Peyer's patch (tissue), 4 donors: ENCODE results near the gene SLC29A2.
"Not testable (repeated sequence)": the region's sequence is repeated elsewhere in the genome, so short reads cannot be mapped to it uniquely, and the experiment has no call there.

Experiments used
- POLR2A ChIP-seq, 2 donors: fragments of 450-650 bp; IDR thresholded peaks; one replicate each; pipeline ENCODE4 v1.5.1; 2017; ENCODE audit warnings: antibody characterized with exemption in 2 of 2, mild to moderate bottlenecking in 2 of 2, moderate library complexity in 2 of 2
- TF ChIP-seq, protein P1 (sequence below), 6 experiments: fragments of 450-650 bp in 4 of 6; fragments of 200-600 bp in 2 of 6; sonication (generic) in 1 of 6; IDR thresholded peaks; one replicate each; pipeline ENCODE4 v1.5.1; 2017 to 2019; ENCODE audit warnings: antibody characterized with exemption in 6 of 6, mild to moderate bottlenecking in 3 of 6, moderate library complexity in 1 of 6

DNA sequence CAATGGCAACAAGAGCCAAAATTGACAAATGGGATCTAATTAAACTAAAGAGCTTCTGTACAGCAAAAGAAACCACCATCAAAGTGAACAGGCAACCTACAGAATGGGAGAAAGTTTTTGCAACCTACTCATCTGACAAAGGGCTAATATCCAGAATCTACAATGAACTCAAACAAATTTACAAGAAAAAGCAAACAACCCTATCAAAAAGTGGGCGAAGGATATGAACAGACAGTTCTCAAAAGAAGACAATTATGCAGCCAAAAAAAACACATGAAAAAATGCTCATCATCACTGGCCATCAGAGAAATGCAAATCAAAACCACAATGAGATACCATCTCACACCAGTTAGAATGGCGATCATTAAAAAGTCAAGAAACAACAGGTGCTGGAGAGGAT, 51.3 kb downstream of the SLC29A2 start:
- TF ChIP-seq, protein P1, sequence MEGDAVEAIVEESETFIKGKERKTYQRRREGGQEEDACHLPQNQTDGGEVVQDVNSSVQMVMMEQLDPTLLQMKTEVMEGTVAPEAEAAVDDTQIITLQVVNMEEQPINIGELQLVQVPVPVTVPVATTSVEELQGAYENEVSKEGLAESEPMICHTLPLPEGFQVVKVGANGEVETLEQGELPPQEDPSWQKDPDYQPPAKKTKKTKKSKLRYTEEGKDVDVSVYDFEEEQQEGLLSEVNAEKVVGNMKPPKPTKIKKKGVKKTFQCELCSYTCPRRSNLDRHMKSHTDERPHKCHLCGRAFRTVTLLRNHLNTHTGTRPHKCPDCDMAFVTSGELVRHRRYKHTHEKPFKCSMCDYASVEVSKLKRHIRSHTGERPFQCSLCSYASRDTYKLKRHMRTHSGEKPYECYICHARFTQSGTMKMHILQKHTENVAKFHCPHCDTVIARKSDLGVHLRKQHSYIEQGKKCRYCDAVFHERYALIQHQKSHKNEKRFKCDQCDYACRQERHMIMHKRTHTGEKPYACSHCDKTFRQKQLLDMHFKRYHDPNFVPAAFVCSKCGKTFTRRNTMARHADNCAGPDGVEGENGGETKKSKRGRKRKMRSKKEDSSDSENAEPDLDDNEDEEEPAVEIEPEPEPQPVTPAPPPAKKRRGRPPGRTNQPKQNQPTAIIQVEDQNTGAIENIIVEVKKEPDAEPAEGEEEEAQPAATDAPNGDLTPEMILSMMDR (IDR thresholded peaks at IDR 0.05): not testable (repeated sequence)
- not testable (repeated sequence) for TF ChIP-seq POLR2A (IDR thresholded peaks at IDR 0.05)
